HepG2 (cell line): ENCODE data around the gene FUT3. TPM values are rescaled to one million over a fixed set of nuclear protein-coding genes. Genes with fewer than 3 reads are reported as not detected.
A peak's percentile ranks its signal among the peaks of the same experiment; 100 is the strongest.

Experiments used
- ATAC-seq: fragments of 200-7000 bp; cut with Tn5 transposase; 3 replicates; pipeline ENCODE4 v1.9.1; 2020; ENCODE audit warnings: mild to moderate bottlenecking, moderate library complexity
- BruUV-seq: library from RNA; stranded (reverse); fragments of 400-500 nt; replicated peaks from 2 replicates; lab custom pipeline; 2021; lab: Mats Ljungman, UMichigan
- CTCF ChIA-PET: fragments of 300-600 bp; formaldehyde crosslinking; extraction: SDS; loops from one replicate; lab custom pipeline; 2021; ENCODE audit warnings: low total read pairs, inconsistent platforms, low intra/inter-chr PET ratio; lab: Yijun Ruan, JAX
- POLR2A ChIA-PET: fragments of 350-600 bp; sonication (Branson Sonifier 250); formaldehyde crosslinking; loops from one replicate; lab custom pipeline; 2020; ENCODE audit warnings: antibody characterized with exemption, inconsistent platforms; lab: Yijun Ruan, JAX
- DNase-seq: peaks from one replicate; pipeline ENCODE4 v3.0.0-alpha.2; 2015; ENCODE audit warnings: low spot score
- FAIRE-seq: peaks from 3 replicates; lab custom pipeline; 2011; peaks lifted over from hg19 to GRCh38; lab: Jason Lieb, UNC
- H2AFZ ChIP-seq: one replicate; pipeline ENCODE4 v1.6.1; 2011; ENCODE audit warnings: low read length, inconsistent platforms
- H3K27ac ChIP-seq: fragments of 300-600 bp; 3 replicates; pipeline ENCODE4 v1.8.0; 2011; ENCODE audit warnings: mixed run types, mild to moderate bottlenecking, mixed read lengths, low read length, inconsistent platforms; ENCODE audit not compliant: insufficient read depth; ENCODE audit errors: extremely low read length
- H3K27me3 ChIP-seq, 2 experiments: fragments of 200-600 bp in 1 of 2; 2 replicates in 1 of 2; 3 replicates in 1 of 2; pipeline versions ENCODE4 v1.6.0 to v1.8.0; 2011; ENCODE audit warnings: low read length in 2 of 2, mild to moderate bottlenecking in 2 of 2, moderate library complexity in 2 of 2, inconsistent platforms in 1 of 2; ENCODE audit not compliant: insufficient read depth in 2 of 2, control insufficient read depth in 1 of 2
- H3K36me3 ChIP-seq, 2 experiments: fragments of 200-600 bp in 1 of 2; replicated peaks in 1 of 2; 2 replicates in 1 of 2; 3 replicates in 1 of 2; pipeline versions ENCODE4 v1.5.1 to v1.8.0; 2011; ENCODE audit warnings: low read length in 2 of 2, inconsistent platforms in 1 of 2; ENCODE audit not compliant: insufficient read depth in 2 of 2, control insufficient read depth in 1 of 2
- H3K4me1 ChIP-seq: 2 replicates; pipeline ENCODE4 v1.5.1; 2012; ENCODE audit warnings: low read length, inconsistent platforms; ENCODE audit not compliant: insufficient read depth
- H3K4me2 ChIP-seq: 2 replicates; pipeline ENCODE4 v1.6.0; 2011; ENCODE audit warnings: low read depth, low read length, inconsistent platforms
- H3K4me3 ChIP-seq, 3 experiments: fragments of 200-600 bp in 1 of 3; sonication (generic), shearing (Covaris generic) in 1 of 3; replicated peaks in 1 of 3; 2 replicates each; pipeline ENCODE4 v1.5.1; 2011 to 2016; ENCODE audit warnings: low read length in 3 of 3, inconsistent platforms in 2 of 3, low read depth in 2 of 3, mild to moderate bottlenecking in 2 of 3, control low read depth in 1 of 3, mixed read lengths in 1 of 3; ENCODE audit not compliant: insufficient read depth in 1 of 3
- H3K79me2 ChIP-seq: one replicate; pipeline ENCODE4 v1.6.1; 2011; ENCODE audit warnings: low read length, inconsistent platforms; ENCODE audit not compliant: insufficient read depth
- H3K9ac ChIP-seq: 2 replicates; pipeline ENCODE4 v1.6.0; 2011; ENCODE audit warnings: mild to moderate bottlenecking, low read depth, low read length, inconsistent platforms; ENCODE audit not compliant: insufficient read depth
- H3K9me3 ChIP-seq: 2 replicates; pipeline ENCODE4 v1.5.1; 2012; ENCODE audit warnings: mild to moderate bottlenecking, low read length
- H4K20me1 ChIP-seq: 2 replicates; pipeline ENCODE4 v1.6.0; 2011; ENCODE audit warnings: inconsistent platforms, mild to moderate bottlenecking, low read length, moderate library complexity; ENCODE audit not compliant: insufficient read depth
- HNF1A ChIP-seq, 2 experiments: sonication (generic) in 1 of 2; formaldehyde crosslinking in 1 of 2; IDR thresholded peaks; 2 replicates each; pipeline versions ENCODE4 v1.4.0 to v1.6.1; 2016 to 2020; ENCODE audit warnings: borderline replicate concordance in 1 of 2, low read depth in 1 of 2, mild to moderate bottlenecking in 1 of 2, missing genetic modification reagents in 1 of 2
- HNF1B ChIP-seq: sonication (generic); formaldehyde crosslinking; IDR thresholded peaks from 2 replicates; pipeline ENCODE4 v1.5.1; 2020; ENCODE audit warnings: mild to moderate bottlenecking, moderate library complexity, missing genetic modification reagents
- MTF2 ChIP-seq: sonication (generic); formaldehyde crosslinking; IDR thresholded peaks from 2 replicates; pipeline ENCODE4 v1.5.0; 2020; ENCODE audit warnings: missing genetic modification reagents, borderline replicate concordance
- ZMYM2 ChIP-seq: sonication (generic); formaldehyde crosslinking; IDR thresholded peaks from 2 replicates; pipeline ENCODE4 v1.8.0; 2022; ENCODE audit warnings: mild to moderate bottlenecking, missing genetic modification reagents
- ZMYM3 ChIP-seq: sonication (generic); formaldehyde crosslinking; IDR thresholded peaks from 2 replicates; pipeline ENCODE4 v1.5.1; 2020; ENCODE audit warnings: mild to moderate bottlenecking, missing genetic modification reagents
- ZSCAN29 ChIP-seq: sonication (generic); formaldehyde crosslinking; conservative IDR thresholded peaks from 2 replicates; pipeline ENCODE4 v1.4.0; 2020; ENCODE audit warnings: mild to moderate bottlenecking, missing genetic modification reagents
- WGBS: methylation state at CpG from one replicate; pipeline ENCODE4 v1.1.6; 2017; ENCODE audit warnings: low lambda C conversion rate; 5-methylcytosine and 5-hydroxymethylcytosine counted together
- in situ Hi-C: cut with HindIII; loops from 2 replicates; pipeline ENCODE4 v1.10.0; 2017; ENCODE audit warnings: low pct_unique_long_range_greater_than_20kb; ENCODE audit not compliant: extremely low pct_ligation_motif_present
- intact Hi-C: fragments of 100-400 bp; cut with micrococcal nuclease; formaldehyde crosslinking; loops from one replicate; pipeline ENCODE4 v1.10.0; 2022; ENCODE audit not compliant: unreplicated experiment
- polyA plus RNA-seq, 8 experiments: library from polyadenylated mRNA; depleted of rRNA in 3 of 8; stranded (reverse) in 7 of 8; unstranded in 1 of 8; fragments of >200 nt; fragmentation: Illumina TruSeq in 4 of 8; extraction: Trizol in 4 of 8; gene quantifications; 2 replicates each; pipeline versions ENCODE4 v1.2.1 to v1.2.3, GENCODE V29; 2011 to 2016; ENCODE audit warnings: low read depth in 4 of 8, missing spikeins in 1 of 8, mixed read lengths in 1 of 8; ENCODE audit not compliant: insufficient read depth in 1 of 8
- total RNA-seq, 5 experiments: library from RNA; depleted of rRNA; stranded (reverse); fragments of >200 nt; fragmentation: Illumina TruSeq; extraction: Trizol; gene quantifications; 2 replicates each; pipeline ENCODE4 v1.2.3, GENCODE V29; 2016; ENCODE audit warnings: low read depth in 1 of 5

FUT3 gene
- total and polyA plus RNA-seq, 2 of the 13 experiments (the other 11 are each of a cell fraction or from before 2014, with no cell fraction given) = 0.53 to 1.1 TPM

GRCh38 chr19:5837761-5838352 lies 13.4 kb downstream of the FUT3 start (continued):
- TF ChIP-seq HNF1B (CRISPR knock-in tag) = 0 out of 2 replicates have a peak, but pooled peaks have one; percentile 8
- TF ChIP-seq HNF1A (IDR thresholded peaks at IDR 0.05; ENCODE audit: low read depth) = no peak
- peak; percentile 26; the same call in 1 of the 2 replicates for TF ChIP-seq HNF1A (CRISPR knock-in tag; IDR thresholded peaks at IDR 0.05; ENCODE audit: borderline replicate concordance)

GRCh38 chr19:5832527-5833216 lies 18.6 kb downstream of the FUT3 start:
- ATAC-seq (no peak), FAIRE-seq (no peak), DNase-seq (no peak)
- Histone ChIP-seq H3K4me1 (peaks cover 54% of the 10 kb centered on the region), H3K9ac (no peak overlapping the region), H3K27ac (no peak overlapping the region), H2AFZ (no peak overlapping the region), H4K20me1 (no peaks in the 10 kb centered on the region), H3K4me2 (no peak overlapping the region), H3K27me3 (no peaks in the 10 kb centered on the region; a peak in 1 of 5 replicates), H3K36me3 (peaks cover 0 to 5% of the 10 kb centered on the region in 2 experiments; a peak in 2 of 5 replicates), H3K4me3 (no peak overlapping the region), H3K9me3 (no peaks in the 10 kb centered on the region), H3K79me2 (peaks cover 14% of the 10 kb centered on the region)
- in situ Hi-C loops = no loop called here
- ChIA-PET POLR2A (interaction anchor here (0.9 to 1.3 kb wide), 2 partner anchors 10 to 71 kb away, joined by 3 to 4 read pairs; partner anchors contain the start of gene NDUFA11), CTCF (no interaction called here)
- intact Hi-C loops = no loop called here
- 95% methylated on average over 5 of the region's 6 CpGs for WGBS
- no TSS peak for BruUV-seq
- TF ChIP-seq ZMYM2 (CRISPR knock-in tag) (no peak), ZMYM3 (peak; percentile 38; the same call in 1 of the 2 replicates), MTF2 (no peak), ZSCAN29 (CRISPR knock-in tag) (no peak)
